HG03108 (cell line): Measurements from ENCODE around the gene FARS2.
A peak's percentile ranks its signal among the peaks of the same experiment; 100 is the strongest.

Experiments
- ATAC-seq: cut with Tn5 transposase; IDR thresholded peaks from one replicate; pipeline ENCODE4 v1.9.1; 2021; ENCODE audit warnings: moderate library complexity; ENCODE audit not compliant: unreplicated experiment

Gene FARS2

DNA sequence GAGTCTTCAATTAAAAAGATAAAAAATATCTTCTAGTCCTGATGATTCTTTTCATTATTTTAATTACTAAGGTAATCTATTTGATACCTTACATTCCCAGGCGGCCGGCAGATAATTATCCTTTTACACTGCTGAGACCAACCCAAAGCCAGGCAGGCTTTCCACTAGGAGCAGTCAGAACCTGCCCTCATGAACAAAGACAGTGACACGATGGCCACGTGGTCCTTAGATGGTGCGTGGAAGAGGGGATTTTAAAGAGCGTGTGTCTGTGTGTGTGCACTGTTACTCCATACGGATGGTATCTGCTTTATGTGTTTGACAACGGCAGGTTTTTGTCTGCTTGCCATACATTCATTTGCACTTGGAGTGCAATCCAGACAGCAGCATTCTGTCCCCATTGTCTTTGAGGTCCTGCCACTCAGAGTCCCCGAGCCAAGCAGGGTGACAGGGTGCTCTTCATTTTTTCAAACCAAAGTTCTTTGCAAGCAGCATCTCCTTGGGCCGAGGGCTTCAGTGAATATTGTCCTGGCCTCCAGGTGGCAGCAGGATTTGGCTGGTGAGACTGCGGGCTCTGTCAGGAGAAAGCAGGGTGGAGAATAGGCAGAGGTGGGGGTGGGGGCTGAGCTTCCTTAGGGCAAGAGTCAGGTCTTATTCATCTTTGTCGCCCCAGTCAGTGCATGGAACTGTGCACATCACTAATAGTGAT, 484.9 kb downstream of the FARS2 start:
- ATAC-seq, result no peak

- no peak for ATAC-seq
Observed at GRCh38 chr6:5746759-5747130, 485.4 kb downstream of the FARS2 start.

DNA sequence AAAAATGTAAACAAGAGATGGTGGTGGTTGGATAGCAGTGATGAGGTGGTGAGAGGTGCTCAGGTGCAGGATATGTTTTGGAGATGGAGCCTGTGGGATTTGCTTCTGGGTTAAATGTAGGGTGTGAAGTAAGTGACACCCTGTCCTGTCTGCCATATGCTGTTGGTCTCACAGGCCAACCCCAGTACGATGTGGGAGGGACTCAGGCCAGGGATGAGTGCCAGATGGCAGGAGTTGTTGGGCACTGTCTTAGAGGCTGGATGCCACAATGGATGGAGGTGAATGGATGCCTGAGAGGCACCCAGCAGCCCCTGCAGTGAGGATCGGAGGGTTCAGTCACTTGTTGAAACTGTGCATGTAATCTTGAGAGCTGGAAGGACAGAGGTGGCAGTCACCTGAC, 486.1 kb downstream of the FARS2 start:
- ATAC-seq, result no peak

GRCh38 chr6:5749016-5749650, 487.8 kb downstream of the FARS2 start:
- no peak for ATAC-seq

DNA sequence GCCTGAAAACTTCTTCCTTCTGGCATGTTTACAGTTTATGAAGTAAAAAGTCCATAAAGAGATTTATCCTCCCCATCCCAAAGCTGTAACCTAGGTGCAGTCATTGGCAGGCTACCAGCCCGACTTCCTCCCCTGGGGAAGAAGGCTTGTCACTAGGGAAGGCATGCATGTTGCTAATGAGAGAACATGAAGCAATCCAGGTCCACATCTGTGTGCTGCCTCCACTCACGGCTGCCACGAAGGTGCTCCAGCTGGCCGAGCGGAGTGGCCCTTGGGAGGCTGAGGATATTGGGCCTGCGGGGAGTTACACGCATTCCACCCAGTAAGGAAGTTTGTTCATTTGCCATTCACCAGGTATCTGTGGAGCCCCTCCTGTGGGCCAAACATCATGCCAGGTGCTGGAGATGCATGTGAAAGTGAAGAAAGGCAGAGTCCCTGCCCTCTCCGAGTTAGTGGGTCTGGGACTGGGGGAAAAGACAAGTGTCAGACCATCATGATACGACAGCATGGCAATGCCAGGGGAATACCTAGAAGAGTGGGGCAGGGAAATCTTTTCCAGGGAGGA, 488.4 kb downstream of the FARS2 start:
- ATAC-seq, result no peak

DNA sequence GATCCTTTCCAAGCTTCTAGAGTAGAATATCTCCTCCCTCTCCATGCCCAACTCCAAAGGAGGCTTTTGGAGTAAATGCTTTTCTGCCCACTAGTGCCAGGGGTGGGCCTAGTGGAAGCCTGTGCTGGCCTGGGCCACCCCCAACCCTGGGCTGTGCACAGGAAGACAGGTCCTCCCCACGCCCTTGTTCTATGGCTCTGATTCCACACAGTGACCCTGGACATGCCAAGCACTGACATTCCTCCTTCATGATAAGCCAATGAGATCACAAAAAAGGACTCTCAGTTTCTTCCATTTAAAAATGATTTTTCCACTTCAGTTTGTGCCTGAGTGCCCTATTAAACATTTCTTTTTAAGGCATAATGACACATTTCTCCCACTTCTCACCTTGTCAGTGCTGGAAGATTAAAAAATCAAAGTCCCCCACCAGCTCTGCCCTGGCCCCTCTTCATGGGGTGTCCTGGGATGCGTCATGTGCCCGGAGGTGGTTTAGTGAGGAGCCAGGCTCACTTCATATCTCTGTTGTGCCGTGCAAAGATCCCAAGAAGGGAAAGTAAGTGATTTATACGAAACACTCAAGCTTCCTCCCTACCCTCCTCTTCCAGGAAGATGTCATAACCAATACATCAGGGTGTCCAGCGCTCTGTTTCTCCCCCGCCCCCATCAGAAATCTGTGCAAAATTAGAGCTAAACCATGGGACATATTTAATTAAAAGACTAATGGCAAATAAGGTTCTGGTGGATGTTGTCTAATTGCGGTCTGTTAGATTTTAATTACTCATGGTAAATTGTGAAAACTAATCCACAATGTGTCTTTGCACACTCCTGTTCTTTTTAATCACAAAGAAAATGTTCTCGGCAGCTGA, 490.4 kb downstream of the FARS2 start:
- ATAC-seq, result no peak

GRCh38 chr6:5752391-5752680, 491.0 kb downstream of the FARS2 start:
- ATAC-seq, result no peak

GRCh38 chr6:5753209-5753608, 491.9 kb downstream of the FARS2 start:
- no peak for ATAC-seq

DNA sequence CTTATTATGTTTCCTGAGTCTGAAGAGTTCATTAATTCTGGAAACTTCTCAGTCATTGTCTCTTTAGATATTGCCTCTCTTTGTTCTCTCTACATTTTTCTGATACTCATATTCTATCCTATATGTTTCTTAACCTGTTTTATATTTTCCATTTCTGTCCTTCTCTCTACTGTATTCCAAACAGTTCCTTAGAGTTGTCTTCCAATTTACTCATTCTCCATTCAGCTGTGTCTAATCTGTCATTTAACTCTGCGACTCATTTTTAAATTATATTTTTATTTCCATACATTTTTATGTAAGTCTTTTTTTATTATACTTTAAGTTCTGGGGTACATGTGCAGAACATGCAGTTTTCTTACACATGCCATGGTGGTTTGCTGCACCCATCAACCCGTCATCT, 493.6 kb downstream of the FARS2 start:
- ATAC-seq, result no peak

DNA sequence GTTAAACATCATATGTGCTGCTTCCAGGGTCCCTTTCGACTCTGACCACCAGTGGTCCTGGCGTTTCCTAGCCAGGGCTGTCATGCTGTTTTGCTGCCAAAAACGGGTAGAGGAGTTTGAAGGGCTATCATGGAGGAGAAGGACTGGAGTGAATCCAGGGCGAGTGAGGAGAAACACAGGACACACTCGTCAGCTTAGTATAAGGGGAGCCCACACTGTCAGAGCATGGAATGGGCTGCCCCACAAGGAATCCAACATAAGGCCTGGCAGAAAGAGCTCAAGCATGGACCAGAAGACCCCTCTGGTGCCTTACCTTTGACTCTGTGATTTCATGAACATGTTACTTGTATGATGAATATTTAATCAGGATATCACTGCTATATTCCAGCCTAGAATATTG, 498.3 kb downstream of the FARS2 start:
- no peak for ATAC-seq

DNA sequence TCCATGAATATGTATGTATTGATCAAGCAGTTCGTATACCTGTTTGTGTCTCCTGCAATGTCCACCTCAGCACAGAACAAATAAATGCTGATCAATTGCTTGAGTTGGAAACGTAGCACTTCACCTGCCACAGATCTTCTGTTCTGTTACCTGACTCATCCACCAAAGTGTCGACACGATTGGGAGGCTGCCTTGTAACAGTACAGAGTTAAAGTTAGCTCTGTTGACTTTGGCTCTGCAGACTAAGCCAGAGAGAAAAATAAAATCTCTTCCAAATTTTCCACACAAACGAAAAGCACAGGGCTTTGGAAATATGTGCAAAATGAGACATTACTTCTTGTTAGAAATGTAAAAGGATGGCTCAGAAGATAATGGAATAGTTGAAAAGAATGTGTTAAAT, 500.1 kb downstream of the FARS2 start:
- no peak for ATAC-seq

GRCh38 chr6:5762561-5762968, 501.3 kb downstream of the FARS2 start:
- ATAC-seq, result no peak

DNA sequence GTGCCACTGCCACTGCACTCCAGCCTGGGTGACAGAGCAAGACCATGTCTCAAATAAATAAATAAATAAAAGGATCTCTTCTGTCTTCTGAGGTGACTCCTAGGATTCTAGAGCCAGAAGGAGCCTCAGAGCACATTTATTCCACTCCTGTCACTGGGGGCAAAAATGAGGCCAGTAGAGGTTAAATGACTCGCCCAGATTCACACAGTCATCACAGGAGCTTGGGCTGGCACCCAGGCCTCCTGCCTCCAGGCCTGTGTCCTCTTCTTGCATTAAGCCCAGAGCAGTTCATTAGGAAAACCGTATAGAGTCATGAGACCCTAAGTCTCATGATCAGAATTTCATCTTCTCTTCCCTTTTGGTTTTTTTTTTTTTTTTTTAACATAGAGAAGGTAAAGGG, 502.1 kb downstream of the FARS2 start:
- ATAC-seq, result no peak

DNA sequence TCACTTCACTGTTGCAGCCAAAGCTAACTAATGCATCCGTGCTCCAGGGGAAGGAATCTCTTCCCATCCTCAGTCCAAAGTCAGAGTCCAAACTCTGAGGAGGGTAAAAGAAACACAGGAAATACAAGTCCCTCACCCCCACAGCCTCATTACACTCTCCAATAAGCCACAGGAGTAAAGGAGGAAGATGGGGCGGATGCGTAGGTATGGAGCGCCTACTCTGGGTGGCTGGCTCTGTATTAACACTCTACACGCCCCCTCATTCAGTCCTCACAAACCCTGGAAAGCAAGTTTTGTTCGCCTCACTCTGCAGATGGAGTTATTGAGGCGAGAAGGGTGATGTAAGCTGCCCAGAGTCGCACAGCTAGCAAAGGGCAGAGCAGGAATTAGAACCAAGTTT, 502.6 kb downstream of the FARS2 start:
- ATAC-seq, result peak; percentile 49

- peak; percentile 44 for ATAC-seq
Observed at GRCh38 chr6:5764401-5764955, 503.2 kb downstream of the FARS2 start.

- ATAC-seq, result no peak
Observed at GRCh38 chr6:5765141-5765760, 503.9 kb downstream of the FARS2 start.

- ATAC-seq, result no peak
Observed at GRCh38 chr6:5766260-5766659, 504.9 kb downstream of the FARS2 start.

GRCh38 chr6:5767471-5767870, 506.2 kb downstream of the FARS2 start:
- no peak for ATAC-seq

GRCh38 chr6:5771211-5771610, 509.9 kb downstream of the FARS2 start:
- no peak for ATAC-seq

GRCh38 chr6:5771759-5772390, 510.6 kb downstream of the FARS2 start:
- no peak for ATAC-seq
